Mesenteric fat pad (tissue), 1 donor: ENCODE data around the gene ANO4. TPM values are rescaled to one million over a fixed set of nuclear protein-coding genes. Genes with fewer than 3 reads are reported as not detected.
"Not testable (repeated sequence)": the region's sequence is repeated elsewhere in the genome, so short reads cannot be mapped to it uniquely, and the experiment has no call there.

ENCODE experiments used
- DNase-seq: peaks from one replicate; pipeline ENCODE4 v3.0.0-alpha.2; 2020; ENCODE audit warnings: low spot score
- total RNA-seq: library from RNA; stranded (reverse); fragmentation: NEBNext Ultra II Directional; extraction: Animal tissue kit (Norgen Biotek cat#: 25700); gene quantifications from one replicate; pipeline ENCODE4 v1.2.1, GENCODE V29; 2021
- donor health status: DM: yes; HTN: yes; CAD: no.

ANO4 gene
- total RNA-seq, 1 donor from 2014 or later = 0.77 TPM

DNA sequence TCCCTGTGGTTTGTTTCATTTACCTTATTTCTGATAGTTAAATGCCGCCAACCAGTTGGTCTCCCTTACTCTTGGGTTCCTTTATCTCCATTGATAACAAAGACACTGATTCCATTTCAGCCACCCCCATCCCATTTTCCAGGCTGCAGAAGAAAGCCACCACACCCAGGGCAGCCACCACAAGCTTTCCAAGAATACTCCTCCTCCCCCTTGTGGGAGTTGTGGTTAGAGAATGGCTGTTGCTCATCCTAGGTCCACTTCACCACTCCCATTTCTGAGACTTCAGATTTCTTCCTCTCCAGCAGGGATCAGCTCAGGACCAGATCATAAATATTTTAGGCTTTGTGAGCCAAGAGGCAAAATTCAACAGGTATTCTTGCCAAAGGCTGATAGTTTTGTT, 73.9 kb downstream of the ANO4 start:
- no peak for DNase-seq

- no peak for DNase-seq
Observed at GRCh38 chr12:100871195-100871734, 76.7 kb downstream of the ANO4 start.

- DNase-seq = no peak
Observed at GRCh38 chr12:100875156-100875555, 80.6 kb downstream of the ANO4 start.

- no peak for DNase-seq
Observed at GRCh38 chr12:100875771-100876170, 81.2 kb downstream of the ANO4 start.

DNA sequence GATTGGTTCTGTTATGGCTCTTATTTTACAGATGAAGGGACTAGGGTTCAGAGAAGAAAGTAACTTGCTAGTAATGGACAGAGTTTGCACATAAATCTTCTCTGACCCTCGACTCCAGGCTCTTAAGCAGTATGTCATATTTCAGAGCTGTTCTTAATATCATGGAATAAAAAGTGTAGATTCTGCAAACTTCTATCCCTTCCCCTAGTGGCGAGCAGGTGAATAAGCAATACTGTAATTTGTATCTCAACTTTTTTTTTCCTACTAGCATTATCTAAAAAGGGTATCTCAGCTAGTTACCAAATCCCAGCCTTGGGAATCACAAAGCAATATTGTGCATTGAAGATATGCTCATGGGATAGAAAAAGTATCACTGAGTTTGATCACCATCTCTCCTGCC, 83.2 kb downstream of the ANO4 start:
- DNase-seq = no peak

DNA sequence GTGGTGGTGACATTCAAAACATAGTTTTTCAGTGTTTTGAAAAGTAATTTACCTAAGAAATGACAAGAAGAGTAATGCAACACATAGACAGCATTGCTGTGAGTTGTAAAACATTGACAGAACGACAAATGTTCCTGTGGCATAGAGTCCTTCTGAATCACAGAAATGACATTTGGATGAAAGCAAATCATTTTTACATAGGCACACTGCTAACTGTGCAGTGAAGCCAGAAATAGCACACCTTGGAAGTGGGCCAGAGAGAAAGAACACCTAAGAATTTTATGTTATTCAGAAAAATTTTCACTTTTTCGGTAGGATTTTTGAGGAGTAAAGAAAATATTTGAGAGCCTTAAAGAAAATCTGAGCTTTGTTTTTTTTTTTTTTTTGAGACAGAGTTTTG, 100.6 kb downstream of the ANO4 start:
- DNase-seq = no peak

- no peak for DNase-seq
Observed at GRCh38 chr12:100896192-100896591, 101.6 kb downstream of the ANO4 start.

DNA sequence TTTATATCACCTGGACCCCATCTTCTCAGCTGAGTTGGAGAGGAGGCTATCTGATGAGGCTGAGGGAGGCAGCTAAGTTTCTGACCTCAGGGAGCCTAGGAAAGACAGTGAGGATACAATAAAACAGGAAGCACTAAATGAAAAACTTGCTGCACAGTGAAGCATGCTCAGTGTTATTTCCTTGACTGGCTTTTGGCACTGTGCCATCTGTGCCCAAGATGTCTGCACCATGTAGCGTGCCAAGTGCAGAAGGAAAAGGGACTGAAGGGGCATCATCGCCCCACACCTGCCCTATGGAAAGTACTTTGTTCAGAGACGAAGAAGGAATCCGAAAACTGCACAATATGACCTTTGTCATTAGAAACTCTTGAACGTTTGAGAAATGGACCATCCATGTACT, 102.7 kb downstream of the ANO4 start:
- DNase-seq = no peak

DNA sequence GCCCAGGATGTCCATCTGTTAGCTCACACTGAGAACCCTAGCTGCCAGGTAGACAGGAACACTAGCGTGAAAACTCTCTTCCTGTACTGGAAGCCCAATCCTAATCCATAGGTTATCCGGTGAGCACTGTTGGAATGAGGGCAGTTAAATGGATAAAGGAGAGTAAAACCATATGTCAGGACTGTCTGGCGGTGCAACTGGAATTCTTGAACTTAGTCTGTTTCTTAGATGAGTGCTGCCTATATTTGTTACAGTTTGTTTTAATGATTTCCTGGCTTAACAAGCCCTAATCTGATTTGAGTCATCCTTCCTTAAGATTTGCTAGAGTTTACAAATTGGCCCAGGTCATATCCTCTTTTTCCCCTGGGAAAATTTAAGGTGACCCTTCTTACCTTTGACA, 104.7 kb downstream of the ANO4 start:
- no peak for DNase-seq

GRCh38 chr12:100900808-100901207, 106.2 kb downstream of the ANO4 start:
- no peak for DNase-seq

DNA sequence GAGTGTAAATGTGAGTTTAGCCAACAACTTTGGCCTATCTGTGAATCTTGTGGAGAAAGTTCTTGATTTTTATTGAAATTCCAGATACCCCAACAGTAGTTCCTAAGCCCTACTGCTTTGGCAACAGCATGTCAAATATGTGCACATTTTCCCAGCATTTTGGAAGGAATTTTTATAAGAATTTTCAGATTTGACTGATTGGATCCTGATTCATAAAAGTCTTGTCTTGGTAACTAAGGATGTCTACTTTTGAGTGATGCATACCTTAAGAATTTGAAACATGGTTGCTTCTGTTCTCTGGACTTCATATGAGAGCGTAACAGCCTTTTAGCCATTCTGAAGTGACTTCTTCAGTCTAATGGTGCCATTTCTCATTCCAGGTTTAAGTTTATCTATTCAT, 106.7 kb downstream of the ANO4 start:
- DNase-seq = no peak

DNA sequence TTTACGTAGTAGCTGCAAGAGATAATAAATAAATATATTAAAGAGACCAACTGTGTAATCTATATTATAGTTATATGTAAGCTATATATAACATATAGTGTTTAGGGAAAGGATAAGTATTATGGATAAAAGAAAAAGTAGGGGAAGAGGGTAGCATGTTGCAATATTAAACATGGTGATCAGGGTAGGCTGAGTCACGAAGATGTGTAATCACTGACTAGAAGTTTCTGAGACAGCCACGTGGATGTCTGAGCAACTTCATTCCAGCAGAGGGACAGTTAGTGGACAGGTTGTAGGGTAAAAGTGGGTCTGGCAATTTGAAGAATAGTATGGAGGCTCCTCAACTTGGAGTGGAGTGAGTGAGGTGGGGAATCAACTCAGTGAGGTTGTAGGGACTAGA, 109.7 kb downstream of the ANO4 start:
- DNase-seq = no peak

DNA sequence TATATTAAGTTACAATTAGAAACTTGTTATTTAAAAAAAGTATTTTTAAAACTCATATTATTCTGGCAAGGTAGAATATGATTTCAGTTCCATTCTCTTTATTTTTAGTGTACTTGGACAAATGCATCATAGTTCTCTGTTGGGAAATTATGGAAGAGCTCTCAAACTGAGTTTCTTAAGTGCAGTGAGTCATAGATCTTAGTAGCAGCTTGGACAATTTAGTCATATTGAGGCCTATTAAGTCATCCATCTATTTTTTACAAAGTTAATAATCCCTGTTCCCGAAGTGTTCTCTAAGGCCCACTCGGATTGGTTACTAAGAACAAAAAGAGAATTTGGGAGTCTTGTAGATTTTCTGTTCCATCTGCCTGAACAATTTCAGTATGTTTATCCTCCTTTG, 113.9 kb downstream of the ANO4 start:
- DNase-seq = no peak

- DNase-seq = no peak
Observed at GRCh38 chr12:100913872-100914592, 119.5 kb downstream of the ANO4 start.

DNA sequence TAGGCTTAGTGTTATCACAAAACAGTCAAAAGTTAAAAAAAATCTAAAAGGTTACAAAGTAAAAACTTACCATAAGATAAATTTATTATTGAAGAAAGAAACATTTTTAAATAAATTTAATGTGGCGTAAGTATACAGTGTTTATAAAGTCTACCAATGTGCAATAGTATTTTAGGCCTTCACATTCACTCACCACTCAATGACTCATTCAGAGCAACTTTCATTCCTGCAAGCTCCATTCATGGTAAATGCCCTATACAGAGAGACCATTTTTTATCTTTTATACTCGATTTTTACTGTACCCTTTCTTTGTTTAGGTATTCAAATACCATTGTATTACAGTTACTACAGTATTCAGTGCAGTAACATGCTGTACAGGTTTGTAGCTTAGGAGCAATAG, 124.5 kb downstream of the ANO4 start:
- no peak for DNase-seq

DNA sequence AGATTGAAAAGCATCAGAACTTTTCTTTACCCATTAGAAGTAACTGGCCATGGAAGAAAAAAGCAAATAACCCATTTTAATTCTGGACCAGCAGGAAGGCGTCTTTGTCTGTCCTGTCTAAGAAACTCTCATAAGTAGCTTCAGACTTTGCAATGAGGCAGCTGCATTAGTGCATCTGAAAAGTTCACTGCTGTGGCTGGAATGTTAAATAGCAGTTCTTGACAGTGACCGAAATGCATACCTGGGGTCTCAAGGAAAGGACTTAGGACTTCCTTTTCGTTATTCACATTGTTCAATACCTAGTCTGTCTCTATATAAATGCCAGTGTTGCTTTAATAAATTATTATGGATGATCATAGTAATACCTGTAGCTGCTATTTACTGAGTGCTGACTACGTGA, 125.9 kb downstream of the ANO4 start:
- DNase-seq = no peak

DNA sequence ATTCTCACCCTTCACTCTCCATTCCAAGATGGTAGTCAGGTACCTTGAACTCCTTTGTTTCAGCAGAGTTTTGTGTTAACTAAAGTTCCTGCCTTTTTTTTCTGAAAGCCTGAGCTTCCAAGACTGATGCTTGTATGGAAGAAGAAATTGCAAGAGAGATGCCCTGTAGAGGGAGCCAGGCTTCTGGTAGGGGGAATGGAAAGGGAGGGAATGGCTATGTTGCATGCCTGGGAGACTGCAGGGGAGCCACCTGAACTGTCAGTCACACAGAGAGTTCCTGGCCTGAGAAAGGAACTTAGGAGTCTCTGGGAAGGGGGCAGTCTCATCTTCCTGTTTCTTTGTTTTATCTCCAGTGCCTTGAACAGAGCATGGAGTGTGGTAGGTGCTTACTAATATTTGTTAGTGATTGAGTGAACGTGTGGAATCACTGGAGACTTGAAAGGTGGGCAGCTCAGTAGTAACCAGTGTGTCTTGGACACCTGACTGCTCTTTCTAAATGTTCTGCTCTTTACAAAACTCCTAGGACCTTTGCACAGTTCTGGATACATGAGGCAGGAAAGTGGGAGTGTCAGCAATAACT, 132.2 kb downstream of the ANO4 start:
- no peak for DNase-seq

- DNase-seq = no peak
Observed at GRCh38 chr12:100927826-100928225, 133.2 kb downstream of the ANO4 start.

GRCh38 chr12:100932571-100932970, 138.0 kb downstream of the ANO4 start:
- no peak for DNase-seq

- DNase-seq = not testable (repeated sequence)
Observed at GRCh38 chr12:100933531-100933930, 139.0 kb downstream of the ANO4 start.

GRCh38 chr12:100935929-100936328, 141.4 kb downstream of the ANO4 start:
- no peak for DNase-seq

GRCh38 chr12:100936661-100937060, 142.1 kb downstream of the ANO4 start:
- DNase-seq = no peak

DNA sequence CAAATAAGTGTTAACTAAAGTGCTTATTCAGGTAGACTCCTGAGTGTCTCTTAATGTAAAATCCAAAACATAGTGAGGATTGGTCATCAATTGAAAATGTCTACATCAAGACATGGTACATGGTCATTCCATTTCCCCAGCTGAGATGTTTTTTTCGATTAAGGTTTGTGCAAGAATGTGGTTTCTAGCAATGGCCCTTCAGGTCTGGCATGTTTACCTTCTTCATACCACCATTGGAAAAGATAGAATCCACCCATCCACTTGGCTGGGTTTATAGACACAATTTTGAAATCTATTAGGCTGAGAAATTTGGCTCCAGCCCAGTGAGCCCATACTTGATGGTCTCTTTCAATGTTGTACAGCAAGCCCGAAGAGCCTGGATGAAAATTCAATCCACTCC, 145.9 kb downstream of the ANO4 start:
- no peak for DNase-seq
